ENCODE results near the gene VPREB1. TPM values are rescaled to one million over a fixed set of nuclear protein-coding genes. Genes with fewer than 3 reads are reported as not detected.
"Not testable (repeated sequence)": the region's sequence is repeated elsewhere in the genome, so short reads cannot be mapped to it uniquely, and the experiment has no call there.

VPREB1 gene
- total RNA-seq, 1 experiment from 2014 or later, result not detected

DNA sequence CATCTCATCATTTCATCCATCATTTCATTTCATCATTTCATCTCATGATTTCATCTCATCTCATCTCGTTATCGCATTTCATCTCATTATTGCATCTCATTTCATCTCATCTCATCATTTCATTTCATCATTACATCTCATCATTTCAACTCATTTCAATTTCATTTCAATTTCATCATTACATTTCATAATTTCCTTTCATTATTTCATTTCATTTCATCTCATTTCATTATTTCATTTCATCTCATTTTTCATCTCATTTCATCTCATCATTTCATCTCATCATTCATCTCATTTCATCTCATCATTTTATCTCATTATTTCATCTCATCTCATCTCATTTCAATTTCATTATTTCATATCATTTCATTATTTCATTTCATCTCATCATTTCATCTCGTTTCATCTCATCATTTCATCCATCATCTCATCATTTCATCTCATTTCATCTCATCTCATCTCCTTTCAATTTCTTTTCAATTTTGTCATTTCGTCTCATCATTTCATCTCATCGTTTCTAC lies 42.6 kb downstream of the VPREB1 start:
- H3K9me2 ChIP-seq (replicated peaks; ENCODE audit: low read length); H3K4me1 ChIP-seq (ENCODE audit: insufficient read depth, low read length); H3K9me3 ChIP-seq (ENCODE audit: low read length); H3K4me2 ChIP-seq (ENCODE audit: low read length); DNase-seq; BruUV-seq (replicated peaks); intact Hi-C loops (cut with micrococcal nuclease); H3K9ac ChIP-seq (ENCODE audit: low read length); H3K36me3 ChIP-seq (ENCODE audit: low read depth, low read length); H3K4me3 ChIP-seq (ENCODE audit: low read length); ATAC-seq; H2AFZ ChIP-seq (ENCODE audit: low read length); H3K27me3 ChIP-seq (ENCODE audit: low read length); H3K27ac ChIP-seq (ENCODE audit: low read length); H3F3A ChIP-seq (ENCODE audit: low read length, unreplicated experiment); POLR2A ChIA-PET (ENCODE audit: unreplicated experiment); CTCF ChIA-PET; H3K79me2 ChIP-seq (ENCODE audit: low read length); H4K20me1 ChIP-seq (ENCODE audit: low read length): not testable (repeated sequence)

DNA sequence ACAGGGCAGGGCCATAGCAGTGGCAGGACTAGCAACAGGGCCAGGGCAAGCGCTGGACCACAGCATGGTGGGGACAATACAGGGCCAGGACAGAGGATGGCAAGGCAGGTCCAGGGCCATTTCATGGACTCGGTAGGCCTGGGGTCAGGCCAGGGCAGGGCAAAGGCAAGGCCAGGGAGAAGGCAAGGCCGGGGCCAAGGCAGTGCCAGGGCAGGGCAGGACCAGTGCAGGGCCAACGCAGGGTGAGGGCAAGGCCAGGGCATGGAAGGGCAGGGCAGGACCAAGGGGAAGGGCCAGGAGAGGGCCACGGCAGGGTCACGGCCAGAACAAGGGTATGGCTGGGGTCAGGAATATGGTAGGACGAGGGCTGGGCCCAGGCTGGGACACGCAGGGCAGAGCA lies 45.1 kb downstream of the VPREB1 start:
- H3K9me2 ChIP-seq (replicated peaks; ENCODE audit: low read length); H3K36me3 ChIP-seq (ENCODE audit: low read depth, low read length); H3K27ac ChIP-seq (ENCODE audit: low read length); DNase-seq; BruUV-seq (replicated peaks); ATAC-seq; H3K79me2 ChIP-seq (ENCODE audit: low read length); H3K27me3 ChIP-seq (ENCODE audit: low read length); H3K4me3 ChIP-seq (ENCODE audit: low read length); POLR2A ChIA-PET (ENCODE audit: unreplicated experiment); H3K4me2 ChIP-seq (ENCODE audit: low read length); H4K20me1 ChIP-seq (ENCODE audit: low read length); H3K9me3 ChIP-seq (ENCODE audit: low read length); CTCF ChIA-PET; H3F3A ChIP-seq (ENCODE audit: low read length, unreplicated experiment); intact Hi-C loops (cut with micrococcal nuclease); H2AFZ ChIP-seq (ENCODE audit: low read length); H3K9ac ChIP-seq (ENCODE audit: low read length); H3K4me1 ChIP-seq (ENCODE audit: insufficient read depth, low read length): not testable (repeated sequence)

DNA sequence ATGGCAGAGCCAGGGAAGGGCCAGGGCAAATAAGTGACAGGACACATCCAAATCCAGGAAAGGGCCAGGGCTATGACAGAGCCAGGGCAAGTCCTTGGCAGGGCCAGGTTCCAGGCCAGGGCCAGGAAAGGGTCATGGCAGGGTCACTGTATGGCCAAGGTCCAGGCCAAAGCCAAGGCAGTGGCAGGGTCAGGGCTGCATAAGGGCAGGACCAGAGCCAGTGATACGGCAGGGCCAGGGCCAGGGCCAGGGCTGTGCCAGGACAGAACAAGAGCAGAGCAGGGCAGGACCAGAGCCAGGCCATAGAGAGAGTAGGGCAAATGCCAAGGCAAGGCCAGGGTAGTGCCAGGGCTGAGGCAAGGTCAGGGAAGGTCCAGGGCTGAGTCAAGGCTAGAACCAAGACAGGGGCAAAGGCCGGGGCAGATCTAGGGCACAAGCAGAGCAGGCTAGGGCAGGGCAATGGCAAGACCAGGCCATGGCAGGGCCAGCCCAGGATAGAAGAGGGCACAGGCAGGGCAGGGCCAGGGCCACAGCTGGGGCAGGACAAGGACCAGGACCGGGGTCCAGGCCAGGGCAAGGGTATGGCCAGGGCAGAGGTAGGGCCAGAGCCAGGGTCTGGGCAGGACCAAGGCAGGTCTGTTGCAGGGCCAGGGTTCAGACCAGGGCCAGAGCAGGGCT lies 46.7 kb downstream of the VPREB1 start:
- H3K27me3 ChIP-seq (ENCODE audit: low read length); intact Hi-C loops (cut with micrococcal nuclease): not testable (repeated sequence)

DNA sequence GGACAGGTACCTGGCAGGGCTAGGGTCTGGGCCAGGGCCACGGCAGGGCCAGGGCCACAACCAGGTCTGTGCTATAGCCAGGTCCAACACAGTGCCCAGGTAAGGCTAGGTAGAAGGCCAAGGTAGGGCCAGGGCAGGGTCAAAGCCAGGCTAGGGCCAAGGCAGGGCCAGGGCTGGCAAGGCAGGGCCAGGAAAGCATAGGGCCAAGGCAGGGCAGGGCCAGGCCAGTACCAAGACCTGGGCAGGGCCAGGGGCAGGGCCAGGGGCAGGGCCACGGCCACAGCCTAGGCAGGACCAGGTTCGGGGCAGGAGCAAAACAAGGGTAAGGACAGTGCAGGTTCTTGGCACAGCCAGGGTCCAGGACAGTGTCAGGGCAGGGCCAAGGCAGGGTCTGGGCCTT lies 48.1 kb downstream of the VPREB1 start:
- H3K9me2 ChIP-seq (replicated peaks; ENCODE audit: low read length); H3K4me3 ChIP-seq (ENCODE audit: low read length); H3F3A ChIP-seq (ENCODE audit: low read length, unreplicated experiment); H3K27ac ChIP-seq (ENCODE audit: low read length); H3K9ac ChIP-seq (ENCODE audit: low read length); CTCF ChIA-PET; H3K9me3 ChIP-seq (ENCODE audit: low read length); H3K4me1 ChIP-seq (ENCODE audit: insufficient read depth, low read length); H4K20me1 ChIP-seq (ENCODE audit: low read length); H3K4me2 ChIP-seq (ENCODE audit: low read length); BruUV-seq (replicated peaks); intact Hi-C loops (cut with micrococcal nuclease); H3K27me3 ChIP-seq (ENCODE audit: low read length); POLR2A ChIA-PET (ENCODE audit: unreplicated experiment); H3K36me3 ChIP-seq (ENCODE audit: low read depth, low read length); ATAC-seq; H2AFZ ChIP-seq (ENCODE audit: low read length); H3K79me2 ChIP-seq (ENCODE audit: low read length); DNase-seq: not testable (repeated sequence)

More for the DNA sequence above, 46.7 kb downstream of the VPREB1 start:
- H3K9me3 ChIP-seq (ENCODE audit: low read length); H3K79me2 ChIP-seq (ENCODE audit: low read length); H2AFZ ChIP-seq (ENCODE audit: low read length); DNase-seq; H3F3A ChIP-seq (ENCODE audit: low read length, unreplicated experiment); BruUV-seq (replicated peaks); H3K36me3 ChIP-seq (ENCODE audit: low read depth, low read length); CTCF ChIA-PET; H3K9ac ChIP-seq (ENCODE audit: low read length); H4K20me1 ChIP-seq (ENCODE audit: low read length); H3K4me2 ChIP-seq (ENCODE audit: low read length); H3K4me3 ChIP-seq (ENCODE audit: low read length); H3K27ac ChIP-seq (ENCODE audit: low read length); H3K9me2 ChIP-seq (replicated peaks; ENCODE audit: low read length); ATAC-seq; H3K4me1 ChIP-seq (ENCODE audit: insufficient read depth, low read length); POLR2A ChIA-PET (ENCODE audit: unreplicated experiment): not testable (repeated sequence)

DNA sequence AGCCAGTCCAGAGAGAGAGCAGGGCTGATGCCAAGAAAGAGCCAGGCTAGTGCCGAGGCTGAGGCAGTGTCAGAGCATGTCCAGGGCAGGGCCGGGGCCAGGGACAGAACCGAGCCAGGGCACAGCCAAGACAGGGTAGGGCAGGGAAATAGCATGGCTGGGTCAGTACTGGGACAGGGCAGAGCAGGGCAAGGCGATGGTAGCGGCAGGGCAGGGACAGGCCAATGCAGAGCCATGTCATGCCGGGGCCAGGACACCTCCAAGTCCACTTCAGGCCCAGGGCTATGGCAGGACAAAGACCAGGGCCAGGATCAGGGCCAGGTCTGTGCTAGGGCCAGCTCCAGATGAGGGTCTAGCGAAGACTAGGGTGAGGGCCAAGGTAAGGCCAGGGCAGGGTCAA lies 48.9 kb downstream of the VPREB1 start:
- H3K4me2 ChIP-seq (ENCODE audit: low read length); H3K36me3 ChIP-seq (ENCODE audit: low read depth, low read length); H3K27ac ChIP-seq (ENCODE audit: low read length); POLR2A ChIA-PET (ENCODE audit: unreplicated experiment); H3F3A ChIP-seq (ENCODE audit: low read length, unreplicated experiment); DNase-seq; intact Hi-C loops (cut with micrococcal nuclease); H4K20me1 ChIP-seq (ENCODE audit: low read length); H2AFZ ChIP-seq (ENCODE audit: low read length); CTCF ChIA-PET; H3K9me2 ChIP-seq (replicated peaks; ENCODE audit: low read length); ATAC-seq; H3K27me3 ChIP-seq (ENCODE audit: low read length); H3K4me1 ChIP-seq (ENCODE audit: insufficient read depth, low read length); H3K79me2 ChIP-seq (ENCODE audit: low read length); H3K9me3 ChIP-seq (ENCODE audit: low read length); H3K9ac ChIP-seq (ENCODE audit: low read length); H3K4me3 ChIP-seq (ENCODE audit: low read length); BruUV-seq (replicated peaks): not testable (repeated sequence)

DNA sequence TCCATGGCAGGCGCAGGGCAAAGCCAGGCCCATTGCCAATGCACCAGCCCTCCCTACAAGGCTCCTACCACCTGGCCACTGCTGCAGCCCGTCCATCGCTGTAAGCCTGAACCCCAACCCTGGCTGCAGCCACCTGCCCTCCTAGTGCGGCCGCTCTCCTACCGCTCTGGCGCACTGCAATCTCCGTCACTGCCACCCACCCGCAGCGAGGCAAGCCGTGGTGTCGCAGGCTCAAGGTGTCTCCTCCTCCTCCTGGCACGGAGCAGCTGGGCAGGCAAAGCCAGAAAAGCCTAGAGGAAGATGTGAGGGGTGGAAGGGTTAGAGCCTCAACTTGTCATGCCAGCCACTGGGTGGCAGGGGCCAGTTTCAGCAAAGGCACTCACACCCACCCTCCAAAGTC lies 50.1 kb downstream of the VPREB1 start:
- H3K27ac ChIP-seq (ENCODE audit: low read length); H3K4me1 ChIP-seq (ENCODE audit: insufficient read depth, low read length); ATAC-seq; H3K9ac ChIP-seq (ENCODE audit: low read length); H3K4me3 ChIP-seq (ENCODE audit: low read length); H3K9me2 ChIP-seq (replicated peaks; ENCODE audit: low read length); POLR2A ChIA-PET (ENCODE audit: unreplicated experiment); H2AFZ ChIP-seq (ENCODE audit: low read length); CTCF ChIA-PET; H3K27me3 ChIP-seq (ENCODE audit: low read length); H4K20me1 ChIP-seq (ENCODE audit: low read length); intact Hi-C loops (cut with micrococcal nuclease); H3K36me3 ChIP-seq (ENCODE audit: low read depth, low read length); DNase-seq; H3K9me3 ChIP-seq (ENCODE audit: low read length); BruUV-seq (replicated peaks); H3K4me2 ChIP-seq (ENCODE audit: low read length); H3F3A ChIP-seq (ENCODE audit: low read length, unreplicated experiment): not testable (repeated sequence)
- peaks cover 18% of the 10 kb centered on the region for H3K79me2 ChIP-seq (ENCODE audit: low read length)
